Measurements from ENCODE around the gene RPS18.

GRCh38 chr6:33247977-33248642 lies 23.8 kb upstream of the RPS18 start:
- TF ChIP-seq CTCF (IDR thresholded peaks at IDR 0.05; ENCODE audit: low read depth, low read length, poor library complexity, severe bottlenecking) (peak; percentile 89), EZH2phosphoT487 (IDR thresholded peaks at IDR 0.05; ENCODE audit: borderline replicate concordance, low read length) (no peak)

Data from DOHH2 (cell line).